GM18909 (cell line): ENCODE data around the gene MUSK.

Experiments
- ATAC-seq: cut with Tn5 transposase; IDR thresholded peaks from one replicate; pipeline ENCODE4 v1.9.1; 2021; ENCODE audit warnings: mild to moderate bottlenecking; ENCODE audit not compliant: unreplicated experiment, poor library complexity

Gene MUSK

GRCh38 chr9:110668570-110669167 lies at the start of gene MUSK:
Gene MUSK, plus strand, starts transcription at chr9:110668791. Its CDS starts 114 bp downstream, at chr9:110668905.
- no peak for ATAC-seq

- ATAC-seq, result no peak
These were observed 48.8 kb upstream of the MUSK start for GRCh38 chr9:110619831-110620230.

GRCh38 chr9:110620726-110621125 lies 47.9 kb upstream of the MUSK start:
- no peak for ATAC-seq

GRCh38 chr9:110622368-110622767 lies 46.2 kb upstream of the MUSK start:
- ATAC-seq, result no peak

GRCh38 chr9:110623462-110624025 lies 45.0 kb upstream of the MUSK start:
- no peak for ATAC-seq

- ATAC-seq, result peak; percentile 99
These were observed 42.3 kb upstream of the MUSK start for GRCh38 chr9:110626101-110626829.

- ATAC-seq, result no peak
These were observed 33.0 kb upstream of the MUSK start for GRCh38 chr9:110635589-110635988.

GRCh38 chr9:110638381-110638954 lies 30.1 kb upstream of the MUSK start:
- ATAC-seq, result no peak

- ATAC-seq, result no peak
These were observed 27.9 kb upstream of the MUSK start for GRCh38 chr9:110640736-110641135.

- ATAC-seq, result no peak
These were observed 27.3 kb upstream of the MUSK start for GRCh38 chr9:110641293-110641692.

GRCh38 chr9:110648696-110649095 lies 19.9 kb upstream of the MUSK start:
- ATAC-seq, result no peak

GRCh38 chr9:110650261-110650660 lies 18.3 kb upstream of the MUSK start:
- no peak for ATAC-seq

GRCh38 chr9:110650991-110651411 lies 17.6 kb upstream of the MUSK start:
- no peak for ATAC-seq

GRCh38 chr9:110655754-110656641 lies 12.6 kb upstream of the MUSK start:
- ATAC-seq, result no peak

GRCh38 chr9:110659891-110660541 lies 8.6 kb upstream of the MUSK start:
- no peak for ATAC-seq

- ATAC-seq, result no peak
These were observed 842 bp downstream of the MUSK start for GRCh38 chr9:110669433-110669832.

GRCh38 chr9:110671849-110672248 lies 3.3 kb downstream of the MUSK start:
- ATAC-seq, result no peak

- ATAC-seq, result no peak
These were observed 4.4 kb downstream of the MUSK start for GRCh38 chr9:110672873-110673510.

GRCh38 chr9:110687497-110687896 lies 18.9 kb downstream of the MUSK start:
- no peak for ATAC-seq
